GM12864 (cell line): ENCODE data around the gene TMUB2.

Source experiments
- DNase-seq: peaks from one replicate; pipeline ENCODE4 v3.0.0-alpha.2; 2011; ENCODE audit warnings: low read depth
- H3K4me3 ChIP-seq: 2 replicates; pipeline ENCODE4 v1.5.1; 2011; ENCODE audit warnings: mild to moderate bottlenecking, low read depth, low read length, control low read depth
- CTCF ChIP-seq: IDR thresholded peaks from 2 replicates; pipeline ENCODE4 v1.5.1; 2011; ENCODE audit warnings: low read depth, mild to moderate bottlenecking, moderate library complexity, low read length, control low read depth, inconsistent platforms; ENCODE audit errors: missing control alignments

Gene TMUB2

GRCh38 chr17:44211281-44212265 lies 24.8 kb downstream of the TMUB2 start:
- no peak for TF ChIP-seq CTCF
- H3K4me3 ChIP-seq = no peak overlapping the region
- no peak for DNase-seq

- no peak for TF ChIP-seq CTCF
- no peak for DNase-seq
- H3K4me3 ChIP-seq = no peak overlapping the region
Observed at GRCh38 chr17:44212507-44213402, 26.0 kb downstream of the TMUB2 start.

- H3K4me3 ChIP-seq = no peak overlapping the region
- DNase-seq = no peak
Observed at GRCh38 chr17:44213403-44214229, 26.8 kb downstream of the TMUB2 start.

GRCh38 chr17:44214230-44214494 lies 27.4 kb downstream of the TMUB2 start:
- no peak for TF ChIP-seq CTCF
- H3K4me3 ChIP-seq = no peak overlapping the region
- no peak for DNase-seq

More at GRCh38 chr17:44213403-44214229, 26.8 kb downstream of the TMUB2 start:
- no peak for TF ChIP-seq CTCF

GRCh38 chr17:44214896-44215295 lies 28.1 kb downstream of the TMUB2 start:
- no peak overlapping the region for H3K4me3 ChIP-seq
- no peak for TF ChIP-seq CTCF
- DNase-seq = no peak

- peak overlapping the region; percentile 68 for H3K4me3 ChIP-seq
Observed at GRCh38 chr17:44216173-44216572, 29.4 kb downstream of the TMUB2 start.

More at GRCh38 chr17:44216173-44216572, 29.4 kb downstream of the TMUB2 start:
- DNase-seq = peak; percentile 67
- no peak for TF ChIP-seq CTCF
